ENCODE results near the gene RFX7. TPM values are rescaled to one million over a fixed set of nuclear protein-coding genes. Genes with fewer than 3 reads are reported as not detected.

The RFX7 gene
- total and polyA plus RNA-seq, 9 donors: 3.0 to 19.5 (median 14.8) TPM

- WGBS, 3 donors: 97 to 99% (median 97%) methylated on average over 3 of the region's 3 CpGs
Observed at GRCh38 chr15:56233549-56233948, 10.1 kb downstream of the RFX7 start.

DNA sequence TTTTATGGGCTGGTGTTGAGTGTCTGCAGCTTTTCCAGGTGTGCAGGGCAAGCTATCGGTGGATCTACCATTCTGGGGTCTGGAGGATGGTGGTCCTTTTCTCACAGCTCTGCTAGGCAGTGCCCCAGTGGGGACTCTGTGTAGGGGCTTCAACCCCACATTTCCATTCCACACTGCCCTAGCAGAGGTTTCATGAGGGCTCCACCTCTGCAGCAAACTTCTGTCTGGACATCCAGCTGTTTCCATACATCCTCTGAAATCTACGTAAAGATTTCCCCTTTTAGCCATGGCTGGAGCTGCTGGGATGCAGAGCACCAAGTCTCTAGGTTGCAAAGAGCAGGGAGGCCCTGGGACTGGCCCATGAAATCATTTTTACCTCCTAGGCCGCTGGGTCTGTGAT is 11.6 kb downstream of the RFX7 start:
- WGBS, 3 donors: 98 to 100% (median 99%) methylated on average over 3 of the region's 3 CpGs
- Histone ChIP-seq H3K4me1 (ENCODE audit: insufficient read depth) (no peaks in the 10 kb centered on the region), H3K27me3 (no peaks in the 10 kb centered on the region), H3K4me3 (no peak overlapping the region), H3K36me3 (no peaks in the 10 kb centered on the region), H3K27ac (no peak overlapping the region), H3K9me3 (peaks cover 0 to 7% of the 10 kb centered on the region in 2 donors)
- intact Hi-C loops (cut with DNase I): no loop called here
- no peak for TF ChIP-seq EP300 (IDR thresholded peaks at IDR 0.05)
- no peak for TF ChIP-seq CTCF (IDR thresholded peaks at IDR 0.05)
- TF ChIP-seq POLR2A (IDR thresholded peaks at IDR 0.05): no peak
- DNase-seq: no peak

More at GRCh38 chr15:56233549-56233948, 10.1 kb downstream of the RFX7 start:
- no peaks in the 10 kb centered on the region for H3K27me3 ChIP-seq
- H3K9me3 ChIP-seq: peaks cover 0 to 7% of the 10 kb centered on the region in 2 donors
- no peak for DNase-seq
- H3K36me3 ChIP-seq: no peaks in the 10 kb centered on the region
- no peaks in the 10 kb centered on the region for H3K4me1 ChIP-seq (ENCODE audit: insufficient read depth)
- H3K27ac ChIP-seq: no peak overlapping the region
- intact Hi-C loops (cut with DNase I): no loop called here
- no peak overlapping the region for H3K4me3 ChIP-seq
- TF ChIP-seq EP300 (IDR thresholded peaks at IDR 0.05): no peak

DNA sequence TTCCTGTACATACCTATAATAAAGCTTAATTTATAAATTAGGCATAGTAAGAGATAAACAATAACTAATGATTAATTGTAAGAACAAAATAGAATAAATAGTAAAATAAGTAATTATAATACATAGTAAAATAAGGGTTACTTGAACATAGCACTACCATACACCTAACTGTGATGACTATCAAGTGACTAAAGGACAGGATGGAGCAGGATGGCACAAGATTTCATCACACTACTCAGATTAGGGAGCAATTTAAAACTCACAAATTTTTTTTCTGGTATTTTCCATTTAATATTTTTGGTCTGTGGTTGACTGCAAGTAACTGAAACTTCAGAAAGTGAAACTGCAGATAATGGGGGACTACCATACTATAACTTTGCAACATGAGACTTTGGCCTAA is 14.8 kb downstream of the RFX7 start:
- TF ChIP-seq EP300 (IDR thresholded peaks at IDR 0.05): no peak
- TF ChIP-seq CTCF (IDR thresholded peaks at IDR 0.05): no peak
- TF ChIP-seq POLR2A (IDR thresholded peaks at IDR 0.05): no peak
- no peak for DNase-seq
- intact Hi-C loops (cut with DNase I): no loop called here
- Histone ChIP-seq H3K4me1 (ENCODE audit: insufficient read depth) (no peaks in the 10 kb centered on the region), H3K27ac (no peak overlapping the region), H3K36me3 (no peaks in the 10 kb centered on the region), H3K9me3 (peaks cover 0 to 7% of the 10 kb centered on the region in 2 donors), H3K4me3 (no peak overlapping the region), H3K27me3 (no peaks in the 10 kb centered on the region)

DNA sequence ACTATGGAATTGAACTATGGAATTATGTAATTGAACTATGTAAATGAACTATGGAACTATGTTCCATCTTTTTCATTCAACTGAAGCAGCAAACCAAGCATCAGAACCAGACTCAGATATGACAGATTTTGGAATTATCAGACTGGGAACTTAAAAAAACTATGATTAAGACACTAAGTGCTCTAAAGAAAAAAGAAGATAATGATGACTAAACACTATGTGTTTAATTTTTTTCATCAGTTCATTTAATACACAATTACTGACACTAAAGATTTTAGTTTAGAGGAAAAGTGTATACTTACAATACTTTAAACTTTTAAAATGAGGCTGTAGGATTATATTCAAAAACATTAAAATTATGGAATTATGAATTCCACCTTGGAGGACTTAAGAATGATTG is 15.3 kb downstream of the RFX7 start:
- Histone ChIP-seq H3K9me3 (peaks cover 0 to 7% of the 10 kb centered on the region in 2 donors), H3K27ac (no peak overlapping the region), H3K4me1 (ENCODE audit: insufficient read depth) (no peaks in the 10 kb centered on the region), H3K36me3 (no peaks in the 10 kb centered on the region), H3K4me3 (no peak overlapping the region), H3K27me3 (no peaks in the 10 kb centered on the region)
- TF ChIP-seq POLR2A (IDR thresholded peaks at IDR 0.05) (no peak), CTCF (IDR thresholded peaks at IDR 0.05) (no peak), EP300 (IDR thresholded peaks at IDR 0.05) (no peak)
- intact Hi-C loops (cut with DNase I): no loop called here
- DNase-seq: no peak

- H3K27me3 ChIP-seq: no peaks in the 10 kb centered on the region
- H3K4me1 ChIP-seq (ENCODE audit: insufficient read depth): no peaks in the 10 kb centered on the region
- no peaks in the 10 kb centered on the region for H3K36me3 ChIP-seq
- H3K4me3 ChIP-seq: no peak overlapping the region
- intact Hi-C loops (cut with DNase I): no loop called here
- 94 to 99% (median 95%) methylated on average over 2 of the region's 2 CpGs for WGBS, 3 donors
- no peak for DNase-seq
- TF ChIP-seq POLR2A (IDR thresholded peaks at IDR 0.05) (no peak), EP300 (IDR thresholded peaks at IDR 0.05) (no peak), CTCF (IDR thresholded peaks at IDR 0.05) (no peak)
- no peak overlapping the region for H3K27ac ChIP-seq
- H3K9me3 ChIP-seq: peaks cover 0 to 7% of the 10 kb centered on the region in 2 donors
Observed at GRCh38 chr15:56227780-56228179, 15.9 kb downstream of the RFX7 start.
